GM21390 (cell line): ENCODE results near the gene PMEPA1.

Experiments used
- ATAC-seq: cut with Tn5 transposase; IDR thresholded peaks from one replicate; pipeline ENCODE4 v1.9.1; 2021; ENCODE audit not compliant: unreplicated experiment

PMEPA1 gene

GRCh38 chr20:57737349-57737748, 27.5 kb upstream of the PMEPA1 start:
- no peak for ATAC-seq

- ATAC-seq: no peak
Observed at GRCh38 chr20:57736738-57737347, 27.0 kb upstream of the PMEPA1 start.

DNA sequence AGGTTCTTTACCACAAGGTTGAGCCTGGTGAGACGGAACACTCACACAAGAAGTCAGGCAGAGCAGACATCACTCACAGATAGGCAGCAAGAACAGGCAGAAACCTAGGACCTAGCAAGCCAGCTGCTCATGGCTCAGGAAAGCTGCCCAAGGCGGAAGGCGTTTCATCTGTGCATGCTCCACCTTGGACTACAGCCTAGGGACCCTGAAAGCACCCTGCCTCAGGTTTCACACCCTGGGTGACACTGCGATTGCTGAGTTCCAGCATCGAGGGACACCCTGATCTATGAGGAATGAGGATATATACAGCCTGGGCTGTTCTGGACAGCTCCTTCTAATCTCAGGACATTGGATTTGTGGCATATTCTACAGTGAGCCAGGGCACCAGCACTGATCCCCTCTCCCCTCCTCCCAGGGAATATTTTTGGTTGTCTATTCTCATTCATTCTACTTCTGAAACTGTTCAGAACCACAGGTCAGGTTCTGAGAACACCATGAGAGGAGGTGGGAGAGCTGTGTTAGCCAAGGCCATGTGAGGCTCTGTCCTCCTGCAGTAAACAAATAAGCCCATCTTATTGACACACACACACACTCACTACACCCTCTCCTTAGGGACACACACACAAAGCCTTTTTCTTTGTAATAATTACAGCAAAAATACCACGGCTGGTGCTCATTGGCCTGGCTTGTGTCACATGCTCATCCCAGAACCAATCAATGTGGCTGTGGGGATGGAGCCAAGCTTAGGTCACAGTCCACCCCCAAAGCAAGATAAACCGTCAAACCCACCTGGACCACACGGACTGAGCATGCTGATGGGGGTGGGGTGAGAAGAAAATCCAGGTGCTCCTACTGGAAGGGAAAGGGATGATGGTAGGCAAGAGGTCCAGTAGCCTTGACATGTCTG, 26.3 kb upstream of the PMEPA1 start:
- ATAC-seq: no peak

DNA sequence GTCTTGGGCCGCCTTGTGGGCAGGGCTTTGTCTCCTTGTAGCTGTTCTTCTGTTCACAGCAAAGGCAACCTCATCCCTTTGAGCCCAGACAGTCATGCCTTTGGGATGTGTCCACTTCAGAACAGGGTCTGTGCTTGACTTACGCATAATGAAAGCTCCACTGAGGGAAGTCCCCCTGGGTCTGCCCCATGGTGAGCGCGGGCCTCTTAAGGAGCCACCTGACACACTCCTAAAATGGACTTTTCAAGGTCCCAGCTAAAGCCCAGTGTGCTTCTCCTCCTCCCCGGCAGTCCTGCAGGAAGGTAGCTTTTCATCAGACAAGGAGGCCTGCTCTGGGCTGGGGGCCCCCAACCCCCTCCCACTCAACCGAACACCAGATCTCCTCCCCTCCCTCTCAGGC, 24.9 kb upstream of the PMEPA1 start:
- no peak for ATAC-seq

GRCh38 chr20:57732226-57732625, 22.4 kb upstream of the PMEPA1 start:
- no peak for ATAC-seq

GRCh38 chr20:57728762-57729161, 18.9 kb upstream of the PMEPA1 start:
- ATAC-seq: no peak

- ATAC-seq: no peak
Observed at GRCh38 chr20:57727863-57728262, 18.0 kb upstream of the PMEPA1 start.

DNA sequence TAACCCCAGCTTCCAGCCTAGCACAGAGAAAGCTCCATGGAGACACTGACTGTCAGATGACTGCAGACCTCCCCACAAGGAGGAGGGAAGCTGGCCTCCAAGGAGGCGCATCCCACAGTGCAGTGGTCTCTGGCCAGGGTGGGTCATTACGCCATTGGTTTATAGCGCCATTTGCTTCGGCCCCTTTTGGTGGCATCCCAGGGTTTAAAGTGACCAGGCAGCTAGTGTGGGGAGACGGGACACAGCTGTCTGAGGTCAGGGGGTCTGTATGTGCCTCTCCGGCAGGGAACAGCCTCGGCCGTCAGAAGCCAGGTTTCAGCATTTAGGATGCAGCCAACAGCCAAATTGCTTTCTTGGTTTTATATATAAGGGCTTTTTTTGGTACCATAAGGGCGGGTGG, 15.8 kb upstream of the PMEPA1 start:
- no peak for ATAC-seq

- ATAC-seq: no peak
Observed at GRCh38 chr20:57724610-57725405, 15.0 kb upstream of the PMEPA1 start.

DNA sequence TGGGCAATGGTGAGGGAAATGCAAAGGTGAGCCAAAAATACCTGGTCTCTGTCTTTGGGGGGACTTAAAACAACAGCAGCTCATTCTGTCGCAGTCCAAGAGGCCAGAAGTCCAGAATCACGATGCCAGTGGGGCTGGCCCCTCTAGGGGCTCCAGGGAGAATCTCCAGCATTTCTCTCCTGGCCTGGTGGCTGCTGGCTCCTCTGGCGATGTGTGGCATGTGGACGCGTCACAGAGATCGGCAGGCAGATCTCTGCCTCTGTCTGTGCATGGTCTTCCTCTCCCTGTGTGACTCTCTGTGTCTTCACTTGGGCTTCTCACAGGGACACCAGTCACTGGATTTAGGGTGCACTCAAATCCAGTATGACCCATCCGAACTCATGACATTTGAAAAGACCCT, 14.0 kb upstream of the PMEPA1 start:
- no peak for ATAC-seq

GRCh38 chr20:57719951-57720350, 10.1 kb upstream of the PMEPA1 start:
- no peak for ATAC-seq

GRCh38 chr20:57718490-57719009, 8.7 kb upstream of the PMEPA1 start:
- peak; percentile 97 for ATAC-seq

DNA sequence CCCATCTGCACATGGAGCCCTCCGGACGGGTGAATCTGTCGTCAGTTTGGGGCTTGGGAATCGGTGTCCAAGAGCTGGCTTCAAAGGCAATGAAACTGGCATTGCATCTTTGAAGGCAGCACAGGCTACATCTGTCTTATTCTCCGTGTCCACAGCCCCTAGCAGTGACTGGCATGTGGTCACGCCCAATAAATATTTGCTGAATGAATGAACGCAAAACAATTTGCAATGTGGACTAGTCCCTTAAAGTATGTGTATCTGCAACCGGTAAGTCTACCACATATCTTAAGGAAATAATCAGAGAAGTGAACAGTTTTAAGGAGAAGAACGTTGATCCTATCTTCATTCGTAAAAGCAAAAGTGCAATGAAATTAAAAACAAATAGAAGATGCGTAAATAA, 8.0 kb upstream of the PMEPA1 start:
- ATAC-seq: no peak

DNA sequence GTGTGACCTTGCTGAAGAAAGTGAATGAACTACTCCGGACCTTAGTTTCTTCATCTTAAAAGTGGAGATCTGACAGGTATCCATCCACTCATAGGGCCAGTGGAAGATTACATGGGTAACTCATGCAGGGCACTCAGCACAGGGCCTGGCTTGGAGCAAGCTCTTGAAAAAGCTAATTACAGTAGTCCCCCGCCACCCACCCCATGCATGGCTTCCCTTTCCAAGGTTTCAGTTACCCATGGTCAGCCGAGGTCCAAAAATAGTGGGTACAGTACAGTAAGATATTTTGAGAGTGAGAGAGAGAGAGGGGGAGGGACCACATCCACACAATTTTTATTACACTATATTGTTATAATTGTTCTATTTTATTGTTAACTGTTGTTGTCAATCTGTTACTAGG, 7.1 kb upstream of the PMEPA1 start:
- no peak for ATAC-seq

DNA sequence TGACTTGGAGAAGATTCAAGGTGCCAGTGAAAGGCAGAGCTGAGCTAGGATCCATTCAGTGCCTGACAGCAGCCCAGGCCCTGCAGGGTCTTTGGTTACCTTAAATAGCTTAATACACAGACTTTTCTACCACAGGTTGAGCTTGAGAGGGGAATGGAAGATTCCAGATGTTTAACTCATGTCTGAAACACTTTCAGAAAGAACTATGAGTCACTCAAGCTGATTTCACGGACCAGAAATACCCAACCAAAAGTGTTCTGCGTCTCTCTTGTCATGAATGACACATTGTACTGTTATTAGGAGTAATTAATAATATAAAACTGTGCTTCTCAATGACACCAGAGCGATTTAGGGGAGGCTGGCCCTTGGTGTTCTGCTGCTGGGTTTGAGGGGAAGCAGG, 6.4 kb upstream of the PMEPA1 start:
- ATAC-seq: no peak

GRCh38 chr20:57715268-57715904, 5.6 kb upstream of the PMEPA1 start:
- no peak for ATAC-seq

GRCh38 chr20:57714409-57715267, 4.8 kb upstream of the PMEPA1 start:
- no peak for ATAC-seq

GRCh38 chr20:57713951-57714350, 4.1 kb upstream of the PMEPA1 start:
- no peak for ATAC-seq

- no peak for ATAC-seq
Observed at GRCh38 chr20:57713505-57713903, 3.7 kb upstream of the PMEPA1 start.

DNA sequence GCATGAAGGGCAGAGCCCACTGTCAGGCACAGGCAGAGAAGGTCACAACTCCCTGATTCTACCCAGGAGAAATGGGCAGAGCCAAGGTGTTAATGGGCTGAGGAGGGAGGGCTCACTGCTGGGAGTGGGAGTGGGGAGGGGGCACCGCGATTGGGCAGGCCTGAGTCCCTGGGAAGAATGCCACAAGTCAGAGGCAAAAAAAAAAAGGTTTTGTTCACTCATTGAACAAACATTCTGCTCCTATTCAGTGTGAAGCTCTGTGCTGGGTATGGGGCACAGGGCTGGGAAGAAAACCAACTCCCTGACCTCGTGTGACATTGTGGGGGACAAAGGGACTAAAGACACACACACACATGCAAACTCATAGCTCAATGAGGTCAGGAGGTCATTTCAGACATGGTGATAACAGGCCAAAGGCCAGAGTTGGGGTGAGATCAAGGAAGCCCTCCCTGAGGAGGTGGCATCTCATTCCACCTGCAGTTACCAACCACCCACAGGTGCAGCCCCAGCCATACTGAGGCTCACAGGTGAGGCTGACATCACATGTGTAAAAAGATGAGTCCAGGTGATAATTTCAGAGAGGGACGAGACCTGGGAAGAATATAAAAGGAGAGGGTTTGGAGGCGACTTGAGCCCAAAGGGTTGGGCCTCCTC, 3.2 kb upstream of the PMEPA1 start:
- ATAC-seq: no peak
